Prostate gland (tissue), 2 donors: Measurements from ENCODE around the gene ZNF432.
"Not testable (repeated sequence)": the region's sequence is repeated elsewhere in the genome, so short reads cannot be mapped to it uniquely, and the experiment has no call there.

Experiments
- POLR2A ChIP-seq: fragments of 450-650 bp; IDR thresholded peaks from one replicate; pipeline ENCODE4 v1.6.1; 2016; ENCODE audit warnings: antibody characterized with exemption, mild to moderate bottlenecking
- TF ChIP-seq, protein P1 (sequence below), 4 experiments: fragments of 200-600 bp in 2 of 4; fragments of 450-650 bp in 2 of 4; sonication (generic) in 2 of 4; IDR thresholded peaks; 1 replicate in 3 of 4; 2 replicates in 1 of 4; pipeline ENCODE4 v1.5.1; 2016 to 2019; ENCODE audit warnings: antibody characterized with exemption in 4 of 4, mild to moderate bottlenecking in 2 of 4, moderate library complexity in 2 of 4

- TF ChIP-seq POLR2A, result not testable (repeated sequence)
- TF ChIP-seq, protein P1, sequence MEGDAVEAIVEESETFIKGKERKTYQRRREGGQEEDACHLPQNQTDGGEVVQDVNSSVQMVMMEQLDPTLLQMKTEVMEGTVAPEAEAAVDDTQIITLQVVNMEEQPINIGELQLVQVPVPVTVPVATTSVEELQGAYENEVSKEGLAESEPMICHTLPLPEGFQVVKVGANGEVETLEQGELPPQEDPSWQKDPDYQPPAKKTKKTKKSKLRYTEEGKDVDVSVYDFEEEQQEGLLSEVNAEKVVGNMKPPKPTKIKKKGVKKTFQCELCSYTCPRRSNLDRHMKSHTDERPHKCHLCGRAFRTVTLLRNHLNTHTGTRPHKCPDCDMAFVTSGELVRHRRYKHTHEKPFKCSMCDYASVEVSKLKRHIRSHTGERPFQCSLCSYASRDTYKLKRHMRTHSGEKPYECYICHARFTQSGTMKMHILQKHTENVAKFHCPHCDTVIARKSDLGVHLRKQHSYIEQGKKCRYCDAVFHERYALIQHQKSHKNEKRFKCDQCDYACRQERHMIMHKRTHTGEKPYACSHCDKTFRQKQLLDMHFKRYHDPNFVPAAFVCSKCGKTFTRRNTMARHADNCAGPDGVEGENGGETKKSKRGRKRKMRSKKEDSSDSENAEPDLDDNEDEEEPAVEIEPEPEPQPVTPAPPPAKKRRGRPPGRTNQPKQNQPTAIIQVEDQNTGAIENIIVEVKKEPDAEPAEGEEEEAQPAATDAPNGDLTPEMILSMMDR (IDR thresholded peaks at IDR 0.05), result not testable (repeated sequence)
Measured at GRCh38 chr19:52056480-52056879, 7.8 kb upstream of the ZNF432 start.
